ENCODE data around the gene DSTN.

The DSTN gene

DNA sequence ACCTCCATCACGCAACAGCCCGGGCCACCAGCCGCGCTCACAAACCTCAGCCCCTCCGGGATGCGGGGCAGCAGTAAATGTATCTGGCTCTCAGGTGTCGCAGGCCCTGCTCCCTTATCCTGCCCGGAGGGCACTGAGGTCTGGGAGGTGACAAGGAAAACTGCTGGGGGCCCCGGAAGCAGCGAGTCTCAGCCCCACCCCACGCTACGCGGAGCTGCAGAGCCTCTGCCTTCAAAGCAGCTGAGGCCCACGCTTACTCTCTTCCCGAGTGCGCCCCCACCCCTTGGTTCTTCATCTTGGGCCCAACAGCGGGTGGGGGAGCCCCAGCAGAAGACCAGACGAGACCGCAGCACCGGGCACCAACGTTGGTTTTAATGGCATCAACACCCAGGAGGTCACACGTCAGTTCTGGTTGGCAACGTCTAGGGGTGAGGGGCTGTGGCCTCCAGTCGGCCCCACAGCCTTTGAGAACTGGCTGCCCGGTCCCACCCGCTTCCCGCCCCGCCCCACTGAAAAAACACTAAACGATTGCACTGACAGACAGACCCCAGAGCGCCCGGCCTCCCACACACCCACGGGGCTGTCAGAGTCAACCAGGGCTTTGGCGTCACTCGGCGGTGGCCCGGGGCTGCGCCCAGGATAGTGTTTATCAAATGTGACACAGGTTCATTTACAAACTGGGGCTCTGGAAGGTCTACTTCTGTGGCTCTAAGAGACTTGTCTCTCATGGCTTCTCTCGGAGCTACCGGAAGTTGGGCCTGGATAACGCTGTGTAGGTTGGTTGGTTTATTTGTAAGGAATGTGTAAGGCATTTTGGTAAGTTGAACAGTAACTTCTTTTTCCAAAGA lies 43.7 kb downstream of the DSTN start:
- DNase-seq, result peak; percentile 25

DNA sequence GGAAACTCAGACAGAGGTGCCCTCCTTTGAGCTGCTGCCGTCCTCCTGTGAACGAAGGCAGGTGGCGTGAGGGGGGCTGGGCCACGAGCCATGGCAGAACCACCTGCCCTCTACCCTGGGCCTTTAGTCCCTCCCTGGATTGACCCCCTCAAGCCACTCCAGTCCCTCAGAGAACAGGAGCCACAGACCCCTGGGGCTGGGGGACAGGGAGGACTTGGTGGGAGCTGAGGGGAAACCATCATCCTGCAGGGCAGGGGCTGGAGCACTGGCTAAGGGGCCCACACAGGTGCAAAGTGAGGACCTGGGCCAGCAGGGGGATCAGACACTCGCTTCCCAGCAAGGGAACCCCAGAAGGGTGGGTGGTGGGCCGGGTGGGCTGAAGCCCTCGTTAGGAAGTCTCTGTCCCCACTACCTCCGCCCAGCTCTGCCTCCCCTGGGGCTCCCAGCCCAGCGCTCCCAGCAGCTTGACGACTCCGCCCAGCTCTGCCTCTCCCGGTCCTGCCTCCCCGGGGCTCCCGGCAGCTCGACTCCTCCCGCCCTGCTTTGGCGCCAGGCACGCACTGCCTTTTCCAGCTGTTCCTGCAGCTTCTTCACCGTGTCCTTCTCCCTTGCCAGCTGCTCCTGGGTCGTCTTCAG lies 44.4 kb downstream of the DSTN start:
- DNase-seq, result peak; percentile 19

DNA sequence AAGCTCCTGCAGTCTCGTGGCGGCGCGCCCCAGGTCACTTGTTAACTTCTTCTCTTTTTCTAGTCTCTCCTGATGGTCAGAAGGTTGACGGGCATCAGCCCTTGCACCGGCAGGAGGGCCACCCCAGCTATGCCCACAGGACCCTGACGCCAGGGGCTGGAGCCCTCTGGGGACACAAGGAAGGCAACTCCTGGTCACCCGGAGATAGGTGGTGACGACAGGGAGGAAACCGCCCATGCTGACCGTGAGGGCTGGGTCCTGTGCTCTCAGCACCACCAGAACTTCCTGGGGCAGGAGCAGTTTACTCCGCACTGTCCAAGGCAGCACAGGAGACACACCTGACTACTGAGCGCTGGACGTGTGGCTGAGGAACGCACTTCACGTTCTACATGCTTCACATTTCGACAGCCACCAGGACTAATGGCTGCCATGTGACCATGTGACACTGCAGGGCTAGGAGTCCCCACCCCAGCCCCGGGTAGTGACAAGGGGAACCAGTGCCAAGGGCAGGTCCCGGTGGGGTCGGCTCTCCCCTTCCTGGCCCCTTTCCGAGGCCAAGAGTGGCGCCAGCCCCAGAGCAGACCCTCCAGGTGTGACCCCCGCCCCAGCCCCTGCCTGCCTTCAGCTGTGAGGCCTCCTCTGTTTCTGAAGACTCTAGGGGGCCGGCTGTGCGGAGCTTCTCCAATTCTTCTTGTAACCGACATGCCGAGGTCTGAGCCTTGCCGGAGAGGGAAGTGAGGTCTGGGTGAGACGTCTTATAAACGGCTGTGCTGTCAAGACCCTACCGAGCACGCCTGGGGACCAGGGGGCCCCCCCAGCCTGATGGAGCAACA lies 45.2 kb downstream of the DSTN start:
- DNase-seq, result peak; percentile 13

DNA sequence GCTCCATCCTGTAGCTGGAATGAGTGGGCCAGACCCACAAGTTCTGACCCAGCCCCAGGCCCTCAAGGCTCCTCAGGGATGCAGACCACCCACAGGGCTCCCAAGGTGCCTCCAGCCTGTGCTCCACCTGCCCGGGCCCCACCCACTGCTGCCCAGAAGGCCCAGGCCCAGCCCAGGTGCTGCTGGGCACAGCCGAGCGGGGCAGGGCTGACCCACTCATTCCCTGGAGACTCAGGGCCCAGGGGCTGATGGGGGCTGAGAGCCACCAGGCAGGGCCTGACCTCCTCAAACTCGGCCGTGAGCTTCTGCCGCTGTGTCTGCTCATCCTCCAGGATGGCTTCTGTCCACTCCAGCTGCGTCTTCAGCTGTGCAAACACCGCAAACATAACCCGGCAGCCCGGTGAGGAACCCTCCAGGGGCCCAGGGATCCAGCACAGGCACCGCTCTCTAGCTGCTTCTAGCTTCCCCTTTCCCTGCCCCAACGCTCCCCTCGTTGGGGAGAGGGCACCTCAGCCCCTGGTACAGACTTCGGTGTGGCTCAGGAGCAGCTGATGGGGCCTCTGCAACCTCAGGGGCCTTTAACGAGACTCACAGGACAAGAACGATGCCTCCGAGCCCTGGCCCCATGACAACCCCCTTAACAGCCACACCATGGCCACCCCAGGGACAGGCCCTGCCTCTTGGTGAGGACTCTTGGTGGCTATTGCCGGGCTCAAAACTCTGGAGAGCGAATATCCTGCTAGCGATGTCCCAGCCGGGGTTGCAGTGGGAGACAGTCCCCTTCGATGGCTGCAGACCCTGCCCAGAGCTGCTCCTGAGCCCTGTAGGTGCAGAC lies 46.0 kb downstream of the DSTN start:
- DNase-seq, result peak; percentile 19

DNA sequence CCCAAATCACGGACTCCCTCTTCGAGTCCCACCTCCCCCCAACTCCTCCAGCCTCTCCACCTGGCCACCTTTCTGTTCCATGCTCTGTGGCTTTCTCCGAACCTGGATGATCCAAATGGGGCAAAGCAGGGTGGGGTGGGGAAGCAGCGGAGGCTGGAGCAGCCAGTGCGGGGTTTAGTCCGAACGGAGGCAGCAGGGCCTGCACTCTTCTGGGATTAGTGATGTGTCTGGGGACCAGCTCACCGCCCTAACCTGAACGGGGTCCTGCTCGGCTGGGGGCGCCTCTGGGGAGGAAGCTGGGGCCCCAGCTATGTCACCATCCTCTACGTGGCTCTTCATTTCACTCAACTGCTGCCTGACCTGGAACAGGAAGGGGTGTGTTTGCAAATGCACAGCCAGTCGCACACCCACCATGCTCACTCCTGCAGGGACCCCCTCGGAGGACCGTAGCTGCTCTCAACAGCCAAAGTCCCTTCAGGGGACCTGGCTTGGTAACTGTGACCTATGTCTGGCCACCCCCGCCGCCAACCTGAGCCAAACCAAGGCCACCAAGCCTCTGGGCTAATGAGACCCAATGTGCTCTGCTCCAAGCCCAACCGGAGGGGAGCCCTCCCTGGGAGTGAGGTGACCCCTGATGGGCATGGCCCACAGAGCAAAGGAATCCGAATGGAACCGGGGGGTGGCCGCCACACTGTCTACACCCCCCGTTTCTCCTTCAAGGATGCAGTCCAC lies 46.8 kb downstream of the DSTN start:
- peak; percentile 16 for DNase-seq

DNA sequence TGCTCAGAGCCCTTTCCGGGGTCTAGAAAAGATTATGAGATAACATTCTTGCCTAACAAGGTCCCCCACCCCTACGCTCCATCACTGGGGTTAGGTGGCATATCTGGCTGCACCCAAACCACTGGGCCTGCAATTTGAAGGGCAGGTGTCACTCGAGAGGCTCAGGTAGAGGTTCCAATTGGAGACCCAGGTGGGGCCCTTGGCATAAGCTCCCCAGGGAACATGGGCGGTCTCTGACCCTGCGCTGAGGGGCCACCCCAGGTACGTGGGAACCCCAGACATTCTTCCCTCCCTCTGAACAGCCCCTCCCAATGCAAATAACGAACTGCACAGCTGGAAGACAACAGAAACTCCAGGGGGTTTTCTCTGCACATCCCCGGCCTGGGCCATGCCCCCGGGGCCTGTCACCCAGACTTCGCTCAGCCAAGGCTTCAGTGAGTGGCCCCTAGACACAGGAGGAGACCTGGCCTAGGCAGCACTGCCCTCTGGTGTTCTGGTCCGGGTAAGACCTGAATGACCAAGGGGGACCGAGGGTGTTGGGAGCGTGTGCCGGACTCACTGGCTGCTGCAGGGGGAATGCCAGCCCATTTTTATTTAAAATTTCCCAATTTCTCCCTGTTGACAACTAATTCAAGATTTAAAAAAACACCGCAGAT lies 47.5 kb downstream of the DSTN start:
- DNase-seq, result peak; percentile 72

DNA sequence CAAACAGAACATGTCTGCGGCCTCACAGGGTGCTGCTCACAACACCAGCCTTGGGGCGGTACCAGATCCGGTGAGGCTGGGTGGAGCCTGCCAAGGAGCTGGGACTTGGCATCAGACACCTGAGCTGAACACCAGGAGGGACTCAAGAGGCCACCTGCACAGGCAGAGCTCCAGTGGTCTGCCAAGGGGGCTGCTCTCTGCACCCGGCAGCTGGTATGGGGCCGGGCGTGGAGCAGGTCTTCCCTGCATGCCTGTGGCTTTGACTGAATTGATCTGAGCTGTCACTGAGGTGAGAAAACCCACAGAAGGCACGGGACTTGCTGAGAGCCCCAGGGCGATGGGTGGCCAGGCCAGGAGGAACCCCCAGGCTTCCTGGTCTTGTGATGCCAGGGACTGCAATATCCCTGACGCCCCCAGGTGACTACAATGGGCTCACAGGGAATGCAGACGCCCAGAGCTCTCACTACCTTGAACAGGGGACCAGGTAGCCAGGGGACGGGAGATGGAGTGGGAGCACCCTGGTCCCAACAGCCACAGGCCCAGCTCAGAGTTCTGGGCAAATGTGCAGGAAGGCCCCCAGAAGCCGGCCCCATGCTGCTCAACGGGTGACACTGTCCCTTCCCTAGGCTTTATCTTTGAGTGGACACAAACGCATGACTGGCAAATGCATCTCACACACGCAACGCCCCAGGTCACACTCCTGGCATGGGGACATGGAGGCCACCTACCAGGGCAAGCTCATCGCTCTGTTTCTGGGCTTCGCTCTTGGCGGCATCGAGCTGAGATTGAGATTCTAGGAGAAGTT lies 48.2 kb downstream of the DSTN start:
- DNase-seq, result no peak

DNA sequence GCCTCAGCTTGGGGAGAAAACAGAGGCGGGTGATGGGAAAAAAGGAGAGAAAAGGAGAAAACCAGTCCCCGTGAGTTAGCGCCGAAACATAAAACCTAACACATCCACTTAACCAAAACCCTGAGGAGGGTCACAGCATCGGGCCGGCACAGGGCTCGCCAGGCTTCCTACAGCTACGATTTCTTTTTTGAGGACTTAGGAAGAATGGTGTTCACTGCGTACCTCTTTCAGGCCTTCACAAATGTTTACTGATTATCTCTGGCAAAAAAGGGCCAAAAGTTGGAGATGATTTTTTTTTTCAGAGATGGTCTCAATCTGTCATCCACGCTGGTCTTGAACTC lies 48.8 kb downstream of the DSTN start:
- no peak for DNase-seq

DNA sequence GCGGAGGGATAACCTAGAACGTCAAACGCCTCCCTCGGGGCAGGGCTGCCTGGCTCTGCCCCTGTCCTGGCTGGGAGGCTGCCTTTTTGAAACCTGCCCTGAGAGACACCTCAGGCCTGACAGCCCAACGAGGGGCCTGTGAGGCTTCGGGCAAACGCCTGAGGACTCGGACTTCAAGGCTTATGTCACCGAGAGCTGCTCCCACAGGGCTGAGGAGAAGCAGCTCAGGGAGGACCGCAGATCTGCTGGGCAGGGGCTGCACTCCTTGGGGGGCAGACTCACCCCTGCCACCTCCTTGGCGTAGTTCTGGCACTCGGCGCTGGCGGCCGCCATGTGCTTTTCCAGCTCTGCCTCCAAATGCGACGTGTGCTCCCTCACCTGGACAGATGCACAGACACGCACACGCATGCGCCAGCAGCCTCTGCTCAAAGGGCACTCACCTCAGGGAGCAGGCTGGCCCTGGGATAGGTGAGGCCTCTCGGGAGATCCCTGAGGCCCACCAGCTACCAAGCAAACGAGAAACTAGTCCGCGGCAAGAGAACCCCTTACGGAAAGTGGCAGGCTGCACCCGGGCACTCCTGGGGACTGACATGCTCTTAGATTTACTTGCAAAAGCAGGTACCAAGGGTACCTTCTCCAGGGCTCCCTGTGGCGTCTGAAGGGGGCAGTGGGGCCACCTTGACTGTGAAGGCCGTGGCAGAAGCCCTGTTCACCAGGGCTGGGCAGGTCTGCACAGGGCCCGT lies 49.6 kb downstream of the DSTN start:
- no peak for DNase-seq

DNA sequence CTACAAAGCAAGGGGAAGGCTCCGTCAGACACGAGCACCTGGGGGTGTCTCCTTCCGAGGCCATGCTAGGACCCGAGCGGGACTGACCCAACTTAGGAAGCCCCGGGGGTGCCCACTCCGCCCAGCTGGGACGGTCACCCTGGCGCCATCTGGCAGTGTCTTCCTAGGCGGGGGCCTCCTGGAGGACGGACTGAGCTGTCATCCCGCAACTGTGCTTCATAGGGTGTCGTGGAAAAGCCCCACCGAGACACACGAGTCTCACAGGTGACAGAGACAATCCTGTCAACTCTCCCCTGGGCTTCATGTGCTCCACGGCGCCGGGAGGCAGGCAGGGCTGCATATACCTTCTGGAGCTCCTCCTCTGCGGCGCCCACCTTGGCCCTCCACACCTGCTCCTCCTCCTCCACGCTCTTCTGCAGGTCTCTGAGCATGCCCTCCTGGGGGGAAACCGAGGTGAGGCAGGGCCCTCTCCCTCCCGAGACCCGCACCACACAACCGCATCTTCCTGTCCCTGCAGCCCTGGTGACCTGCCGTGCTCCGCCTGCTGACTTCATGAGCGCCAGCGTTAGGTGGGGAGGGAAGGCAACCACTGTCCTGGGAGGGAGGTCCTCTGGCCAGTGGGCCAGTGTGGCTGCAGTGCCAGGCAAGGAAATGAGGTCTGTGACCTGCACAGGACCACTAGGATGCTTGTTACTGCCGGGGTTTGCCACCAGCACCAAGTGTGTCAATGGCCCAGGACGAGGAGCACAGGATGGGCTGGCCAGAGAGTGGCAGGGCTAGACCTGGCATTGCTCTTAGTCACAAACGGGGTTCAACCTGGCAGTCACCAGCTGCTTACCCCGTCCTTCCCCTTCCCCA lies 50.7 kb downstream of the DSTN start:
- DNase-seq, result no peak

DNA sequence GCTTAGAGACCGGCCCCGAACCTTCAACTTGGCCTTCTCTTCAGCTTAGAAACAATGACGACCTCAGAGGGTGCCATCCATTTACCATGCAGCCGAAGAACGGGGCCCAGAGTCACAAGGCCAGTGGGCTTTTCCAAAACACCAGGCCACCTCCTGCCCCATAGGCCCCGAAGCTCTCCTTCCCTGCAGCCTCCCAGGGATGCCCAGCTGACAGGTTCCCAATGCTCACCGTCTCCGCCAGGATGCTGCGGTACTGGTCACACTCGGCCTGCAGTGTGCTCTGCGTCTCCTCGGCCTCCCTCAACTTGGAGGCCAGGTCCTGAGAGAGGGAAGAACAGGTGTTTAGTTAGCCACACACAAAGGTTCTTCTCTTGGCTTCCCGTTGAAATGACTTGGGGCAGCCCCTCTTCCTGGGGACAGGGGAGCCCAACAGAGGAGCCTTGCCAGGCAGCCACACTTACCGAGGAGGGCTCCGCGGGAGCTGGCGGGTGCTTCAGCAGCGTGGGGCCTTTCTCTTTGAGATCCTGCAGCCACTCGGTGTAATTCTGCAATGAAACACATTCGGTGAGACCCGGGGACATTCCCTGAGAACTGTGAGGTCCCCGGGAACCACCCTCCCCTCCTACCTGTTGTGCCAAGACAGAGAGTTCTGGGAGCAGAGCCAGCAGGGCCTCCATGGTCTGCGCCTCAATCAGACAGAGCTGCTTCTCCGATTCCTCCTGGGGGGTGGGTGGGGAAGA lies 51.5 kb downstream of the DSTN start:
- DNase-seq, result no peak

DNA sequence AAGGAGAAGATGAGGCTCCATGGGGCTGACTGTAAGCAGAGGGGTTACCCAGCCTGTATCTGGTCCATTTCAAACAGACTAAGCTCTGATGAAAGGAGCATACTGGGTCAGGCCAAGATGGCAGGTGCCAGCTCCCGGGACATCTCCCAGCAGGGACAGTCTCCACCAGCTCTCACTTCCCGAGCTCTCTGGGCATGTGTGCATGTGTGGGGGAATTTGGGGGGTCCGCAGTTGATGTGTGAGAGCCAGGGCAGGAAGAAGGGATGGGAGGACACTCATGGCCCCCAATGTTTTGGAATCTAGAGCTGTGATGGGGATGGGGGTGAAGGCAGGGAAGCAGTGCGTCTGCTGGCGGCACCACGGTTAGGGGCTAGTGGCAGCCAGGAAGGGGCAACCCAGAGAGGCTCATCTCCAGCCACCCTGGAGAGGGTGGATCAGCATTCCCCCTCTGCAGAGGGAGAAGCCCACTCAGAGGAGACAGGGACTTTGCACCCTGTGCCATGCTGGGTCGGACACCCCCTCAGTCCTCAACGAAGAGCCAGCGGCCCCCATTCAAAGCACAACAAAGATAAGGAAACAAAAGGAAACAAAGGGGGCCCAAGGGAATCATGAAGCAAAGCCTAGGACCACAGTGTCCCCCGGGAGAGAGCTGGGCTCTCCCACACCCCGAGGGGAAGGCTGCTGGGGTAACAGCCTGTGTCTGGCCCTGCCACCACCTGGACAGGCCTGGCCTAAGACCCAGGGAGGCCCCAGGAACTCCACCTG lies 52.4 kb downstream of the DSTN start:
- no peak for DNase-seq

DNA sequence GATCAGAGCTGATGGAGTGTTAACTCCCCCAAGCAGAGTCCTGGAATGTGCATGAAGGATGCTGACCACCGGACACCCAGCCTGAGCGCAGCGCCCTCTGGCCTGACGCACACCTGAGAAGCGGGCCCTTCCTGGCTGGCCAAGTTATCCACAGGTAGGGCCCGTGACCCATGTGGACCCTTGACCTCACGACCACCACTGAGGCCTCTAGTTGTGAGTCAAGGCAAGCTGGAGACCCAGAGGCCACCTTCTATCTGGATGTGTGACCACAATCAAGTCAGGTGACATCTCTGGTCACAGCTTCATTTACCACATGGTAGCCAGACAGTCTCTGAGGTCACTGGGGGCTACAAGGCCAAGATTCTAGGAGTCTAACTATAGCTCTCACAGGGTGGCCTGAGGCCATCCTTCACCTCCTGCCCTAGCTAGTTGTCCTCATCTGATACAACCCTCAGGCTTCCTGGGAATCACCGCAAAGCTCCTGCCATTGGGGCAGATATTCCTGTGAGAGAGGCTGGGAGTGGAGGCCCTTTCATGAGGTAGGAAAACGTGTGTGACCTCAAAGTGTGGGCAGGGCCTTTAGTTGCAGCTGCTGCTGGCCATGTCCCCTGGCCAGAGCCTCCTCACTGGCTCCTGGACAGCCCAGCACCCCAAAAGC lies 53.1 kb downstream of the DSTN start:
- DNase-seq, result no peak

DNA sequence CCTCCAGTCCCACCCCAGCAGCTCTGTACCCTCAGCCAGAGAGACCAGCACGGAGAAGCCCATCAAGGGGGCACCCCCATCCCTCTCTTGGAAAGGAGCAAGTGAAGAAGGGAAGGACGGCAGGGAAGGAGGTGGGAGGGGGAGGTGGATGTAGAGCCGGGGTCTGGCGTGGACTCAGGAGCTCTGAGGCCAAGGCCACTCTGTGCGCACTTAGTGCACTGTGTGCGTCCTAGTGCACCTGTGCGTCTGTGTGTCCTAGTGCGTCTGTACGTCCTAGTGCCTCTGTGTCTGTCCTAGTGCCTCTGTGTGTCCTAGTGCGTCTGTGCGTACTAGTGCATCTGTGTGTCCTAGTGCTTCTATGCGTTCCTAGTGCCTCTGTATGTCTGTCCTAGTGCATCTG lies 54.2 kb downstream of the DSTN start:
- DNase-seq, result no peak

DNA sequence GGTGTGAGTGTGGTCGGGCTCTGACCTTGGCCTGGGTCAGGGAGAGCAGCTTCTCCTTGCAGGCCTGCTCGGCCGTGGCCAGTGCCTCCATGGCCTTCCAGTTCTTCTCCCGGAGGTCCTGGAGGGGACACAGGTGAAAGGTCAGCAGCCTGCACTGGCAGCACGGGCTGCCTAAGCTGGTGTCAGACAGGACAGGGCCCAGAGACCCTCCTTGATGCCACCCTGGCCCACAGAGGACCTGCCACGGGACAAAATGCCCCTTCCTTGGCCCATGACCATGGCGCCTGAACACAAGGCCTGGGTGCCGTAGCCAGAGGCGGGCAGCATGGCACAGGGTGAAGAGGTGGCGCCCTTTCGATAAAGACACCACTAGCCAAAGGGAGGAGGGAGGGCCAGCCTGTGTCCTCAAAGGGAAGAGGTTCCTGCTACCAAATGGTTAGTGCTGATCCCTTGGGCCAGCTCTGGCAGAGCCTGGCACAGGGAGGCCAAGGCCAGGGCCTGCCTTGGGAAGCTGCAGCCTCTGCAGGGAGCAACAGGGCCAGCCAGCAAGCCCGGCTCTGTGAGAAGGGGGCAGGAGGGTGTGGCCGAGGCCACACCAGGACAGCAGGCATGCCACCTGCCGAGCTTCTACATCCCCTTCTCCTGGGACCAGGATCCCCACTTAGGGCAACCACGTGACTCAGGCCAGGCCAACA lies 54.8 kb downstream of the DSTN start:
- no peak for DNase-seq

All from stimulated activated CD8-positive, alpha-beta memory T cell treated with anti-CD3 and anti-CD28 coated beads, Interleukin-4, amount 100 ng/mL, for 48 hours (primary cell).